Type B pancreatic cell (in vitro differentiated cells): ENCODE measurements around the gene NEDD4L. TPM values are rescaled to one million over a fixed set of nuclear protein-coding genes. Genes with fewer than 3 reads are reported as not detected.

Source experiments
- DNase-seq: peaks from one replicate; pipeline ENCODE4 v3.0.0; 2021; ENCODE audit warnings: mixed read lengths; ENCODE audit not compliant: unreplicated experiment; ENCODE audit errors: extremely low spot score
- H3K27ac Mint-ChIP-seq: 2 replicates; pipeline ENCODE4 v1.8.0; 2021; ENCODE audit warnings: mild to moderate bottlenecking, mixed read lengths
- H3K27me3 Mint-ChIP-seq: 2 replicates; pipeline ENCODE4 v1.8.0; 2021; ENCODE audit warnings: mixed read lengths
- H3K36me3 Mint-ChIP-seq: 2 replicates; pipeline ENCODE4 v1.8.0; 2021; ENCODE audit warnings: mixed read lengths
- H3K4me1 Mint-ChIP-seq: one replicate; pipeline ENCODE4 v1.8.0; 2021; ENCODE audit warnings: mixed read lengths; ENCODE audit not compliant: unreplicated experiment
- H3K4me3 Mint-ChIP-seq: 2 replicates; pipeline ENCODE4 v1.8.0; 2021; ENCODE audit warnings: mild to moderate bottlenecking, mixed read lengths
- H3K9me3 Mint-ChIP-seq: 2 replicates; pipeline ENCODE4 v1.8.0; 2021; ENCODE audit warnings: mixed read lengths
- CTCF ChIP-seq: fragments of 200-600 bp; sonication (generic); conservative IDR thresholded peaks from 2 replicates; pipeline ENCODE4 v1.5.0; 2021; ENCODE audit warnings: antibody characterized with exemption, mild to moderate bottlenecking
- total RNA-seq: library from RNA; stranded (reverse); gene quantifications from 2 replicates; pipeline ENCODE4 v1.2.1, GENCODE V29; 2021; ENCODE audit warnings: low replicate concordance

The NEDD4L gene
- total RNA-seq, 1 donor from 2014 or later = 84.7 TPM

- H3K27me3 Mint-ChIP-seq = no peaks in the 10 kb centered on the region
- no peaks in the 10 kb centered on the region for H3K9me3 Mint-ChIP-seq
- H3K36me3 Mint-ChIP-seq = no peaks in the 10 kb centered on the region
- peaks cover 32% of the 10 kb centered on the region for H3K4me1 Mint-ChIP-seq
- H3K4me3 Mint-ChIP-seq = peak overlapping the region; percentile 57
- H3K27ac Mint-ChIP-seq = peak overlapping the region; percentile 34
- TF ChIP-seq CTCF = no peak
- DNase-seq = no peak
Observed at GRCh38 chr18:58284699-58285448, 240.8 kb downstream of the NEDD4L start.

GRCh38 chr18:58285449-58286130 lies 241.6 kb downstream of the NEDD4L start:
- no peak for TF ChIP-seq CTCF
- no peak for DNase-seq
- Mint-ChIP-seq H3K36me3 (no peaks in the 10 kb centered on the region), H3K9me3 (no peaks in the 10 kb centered on the region), H3K4me1 (peaks cover 32% of the 10 kb centered on the region), H3K27me3 (no peaks in the 10 kb centered on the region), H3K27ac (peak overlapping the region; percentile 34), H3K4me3 (no peak overlapping the region)

DNA sequence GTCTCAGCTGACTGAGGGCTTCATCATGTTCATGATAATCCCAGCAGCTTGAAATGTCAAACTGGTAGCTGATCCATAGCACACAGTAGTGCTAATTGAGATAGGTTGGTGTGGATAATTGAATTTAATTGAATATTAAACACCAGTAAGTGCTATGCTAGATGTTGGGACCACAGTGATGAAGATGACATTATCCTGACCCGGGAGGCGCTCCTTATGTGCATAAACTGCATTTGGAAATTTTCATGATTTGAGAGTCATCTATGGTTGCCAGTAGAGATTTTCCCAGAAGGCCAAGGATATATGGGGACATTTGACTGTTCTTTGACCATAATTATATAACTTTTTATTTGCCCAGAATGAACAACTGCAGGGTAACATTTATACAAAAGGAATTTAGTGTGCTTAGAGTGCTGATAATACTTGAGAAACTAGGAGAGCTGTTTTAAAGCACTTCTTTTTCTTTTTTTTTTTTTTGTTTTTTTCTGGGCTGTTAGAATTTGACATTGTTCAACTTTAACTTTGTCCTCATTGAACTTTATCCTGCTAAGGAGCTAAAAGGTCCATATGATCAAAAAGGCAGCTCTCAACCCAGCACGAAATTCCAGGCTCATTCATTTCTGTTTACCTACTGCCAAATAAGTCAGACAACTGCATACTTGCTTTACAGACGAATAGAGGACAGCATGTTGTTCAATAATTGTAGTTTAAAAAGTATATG lies 242.8 kb downstream of the NEDD4L start:
- Mint-ChIP-seq H3K27ac (peak overlapping the region; percentile 81), H3K27me3 (no peaks in the 10 kb centered on the region), H3K9me3 (no peaks in the 10 kb centered on the region), H3K4me3 (peak overlapping the region; percentile 56), H3K36me3 (no peaks in the 10 kb centered on the region), H3K4me1 (peaks cover 32% of the 10 kb centered on the region)
- no peak for DNase-seq
- no peak for TF ChIP-seq CTCF

- no peak for DNase-seq
- Mint-ChIP-seq H3K4me1 (peaks cover 36% of the 10 kb centered on the region), H3K9me3 (no peaks in the 10 kb centered on the region), H3K27me3 (no peaks in the 10 kb centered on the region), H3K27ac (peak overlapping the region; percentile 81), H3K36me3 (peaks cover 4% of the 10 kb centered on the region), H3K4me3 (peak overlapping the region; percentile 56)
- no peak for TF ChIP-seq CTCF
Observed at GRCh38 chr18:58287353-58288274, 243.6 kb downstream of the NEDD4L start.
